Measurements from ENCODE around the gene TMEM45A.

DNA sequence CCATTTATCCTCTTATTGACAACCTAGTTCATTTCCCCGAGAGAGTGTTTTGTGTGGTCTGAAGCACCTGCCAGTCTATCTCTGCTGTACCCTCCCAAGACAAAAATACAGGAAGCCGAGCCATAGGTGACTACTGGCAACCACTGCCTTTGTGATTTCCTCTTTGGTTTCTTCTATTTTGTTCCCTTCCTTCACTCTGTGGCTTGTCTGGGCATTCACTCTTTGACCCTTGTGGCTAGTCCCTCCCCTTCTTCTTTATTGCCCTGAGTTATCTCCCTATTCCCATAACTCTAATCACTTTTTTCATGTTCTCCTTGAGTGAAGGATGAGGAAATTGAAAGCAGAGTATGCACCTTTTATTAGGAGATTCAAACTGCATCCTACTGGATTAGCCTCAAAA lies 116.9 kb downstream of the TMEM45A start, which contains the start of gene ADGRG7:
- TF ChIP-seq, protein P1, sequence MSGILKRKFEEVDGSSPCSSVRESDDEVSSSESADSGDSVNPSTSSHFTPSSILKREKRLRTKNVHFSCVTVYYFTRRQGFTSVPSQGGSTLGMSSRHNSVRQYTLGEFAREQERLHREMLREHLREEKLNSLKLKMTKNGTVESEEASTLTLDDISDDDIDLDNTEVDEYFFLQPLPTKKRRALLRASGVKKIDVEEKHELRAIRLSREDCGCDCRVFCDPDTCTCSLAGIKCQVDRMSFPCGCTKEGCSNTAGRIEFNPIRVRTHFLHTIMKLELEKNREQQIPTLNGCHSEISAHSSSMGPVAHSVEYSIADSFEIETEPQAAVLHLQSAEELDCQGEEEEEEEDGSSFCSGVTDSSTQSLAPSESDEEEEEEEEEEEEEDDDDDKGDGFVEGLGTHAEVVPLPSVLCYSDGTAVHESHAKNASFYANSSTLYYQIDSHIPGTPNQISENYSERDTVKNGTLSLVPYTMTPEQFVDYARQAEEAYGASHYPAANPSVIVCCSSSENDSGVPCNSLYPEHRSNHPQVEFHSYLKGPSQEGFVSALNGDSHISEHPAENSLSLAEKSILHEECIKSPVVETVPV (CRISPR knock-in tag; IDR thresholded peaks at IDR 0.05) = no peak
- TF ChIP-seq, protein P2, sequence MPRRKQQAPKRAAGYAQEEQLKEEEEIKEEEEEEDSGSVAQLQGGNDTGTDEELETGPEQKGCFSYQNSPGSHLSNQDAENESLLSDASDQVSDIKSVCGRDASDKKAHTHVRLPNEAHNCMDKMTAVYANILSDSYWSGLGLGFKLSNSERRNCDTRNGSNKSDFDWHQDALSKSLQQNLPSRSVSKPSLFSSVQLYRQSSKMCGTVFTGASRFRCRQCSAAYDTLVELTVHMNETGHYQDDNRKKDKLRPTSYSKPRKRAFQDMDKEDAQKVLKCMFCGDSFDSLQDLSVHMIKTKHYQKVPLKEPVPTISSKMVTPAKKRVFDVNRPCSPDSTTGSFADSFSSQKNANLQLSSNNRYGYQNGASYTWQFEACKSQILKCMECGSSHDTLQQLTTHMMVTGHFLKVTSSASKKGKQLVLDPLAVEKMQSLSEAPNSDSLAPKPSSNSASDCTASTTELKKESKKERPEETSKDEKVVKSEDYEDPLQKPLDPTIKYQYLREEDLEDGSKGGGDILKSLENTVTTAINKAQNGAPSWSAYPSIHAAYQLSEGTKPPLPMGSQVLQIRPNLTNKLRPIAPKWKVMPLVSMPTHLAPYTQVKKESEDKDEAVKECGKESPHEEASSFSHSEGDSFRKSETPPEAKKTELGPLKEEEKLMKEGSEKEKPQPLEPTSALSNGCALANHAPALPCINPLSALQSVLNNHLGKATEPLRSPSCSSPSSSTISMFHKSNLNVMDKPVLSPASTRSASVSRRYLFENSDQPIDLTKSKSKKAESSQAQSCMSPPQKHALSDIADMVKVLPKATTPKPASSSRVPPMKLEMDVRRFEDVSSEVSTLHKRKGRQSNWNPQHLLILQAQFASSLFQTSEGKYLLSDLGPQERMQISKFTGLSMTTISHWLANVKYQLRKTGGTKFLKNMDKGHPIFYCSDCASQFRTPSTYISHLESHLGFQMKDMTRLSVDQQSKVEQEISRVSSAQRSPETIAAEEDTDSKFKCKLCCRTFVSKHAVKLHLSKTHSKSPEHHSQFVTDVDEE (CRISPR knock-in tag; IDR thresholded peaks at IDR 0.05) = no peak
- TF ChIP-seq RARB (CRISPR knock-in tag; IDR thresholded peaks at IDR 0.05) (no peak), ZNF565 (CRISPR knock-in tag; conservative IDR thresholded peaks at IDR 0.05; ENCODE audit: low read depth) (no peak), ZC3H10 (CRISPR knock-in tag; IDR thresholded peaks at IDR 0.05) (no peak), CSDC2 (CRISPR knock-in tag; IDR thresholded peaks at IDR 0.05) (no peak), PPARA (CRISPR knock-in tag; IDR thresholded peaks at IDR 0.05; ENCODE audit: borderline replicate concordance) (no peak), ZNF70 (CRISPR knock-in tag; IDR thresholded peaks at IDR 0.05) (no peak), TOX (CRISPR knock-in tag; IDR thresholded peaks at IDR 0.05; ENCODE audit: borderline replicate concordance) (no peak), TCF4 (CRISPR knock-in tag; IDR thresholded peaks at IDR 0.05; ENCODE audit: borderline replicate concordance) (no peak), SNAI2 (CRISPR knock-in tag; IDR thresholded peaks at IDR 0.05) (no peak), ZFP30 (CRISPR knock-in tag; IDR thresholded peaks at IDR 0.05) (no peak)
- TF ChIP-seq, protein P3, sequence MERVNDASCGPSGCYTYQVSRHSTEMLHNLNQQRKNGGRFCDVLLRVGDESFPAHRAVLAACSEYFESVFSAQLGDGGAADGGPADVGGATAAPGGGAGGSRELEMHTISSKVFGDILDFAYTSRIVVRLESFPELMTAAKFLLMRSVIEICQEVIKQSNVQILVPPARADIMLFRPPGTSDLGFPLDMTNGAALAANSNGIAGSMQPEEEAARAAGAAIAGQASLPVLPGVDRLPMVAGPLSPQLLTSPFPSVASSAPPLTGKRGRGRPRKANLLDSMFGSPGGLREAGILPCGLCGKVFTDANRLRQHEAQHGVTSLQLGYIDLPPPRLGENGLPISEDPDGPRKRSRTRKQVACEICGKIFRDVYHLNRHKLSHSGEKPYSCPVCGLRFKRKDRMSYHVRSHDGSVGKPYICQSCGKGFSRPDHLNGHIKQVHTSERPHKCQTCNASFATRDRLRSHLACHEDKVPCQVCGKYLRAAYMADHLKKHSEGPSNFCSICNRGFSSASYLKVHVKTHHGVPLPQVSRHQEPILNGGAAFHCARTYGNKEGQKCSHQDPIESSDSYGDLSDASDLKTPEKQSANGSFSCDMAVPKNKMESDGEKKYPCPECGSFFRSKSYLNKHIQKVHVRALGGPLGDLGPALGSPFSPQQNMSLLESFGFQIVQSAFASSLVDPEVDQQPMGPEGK (CRISPR knock-in tag; IDR thresholded peaks at IDR 0.05; ENCODE audit: borderline replicate concordance) = no peak
- TF ChIP-seq, protein P4, sequence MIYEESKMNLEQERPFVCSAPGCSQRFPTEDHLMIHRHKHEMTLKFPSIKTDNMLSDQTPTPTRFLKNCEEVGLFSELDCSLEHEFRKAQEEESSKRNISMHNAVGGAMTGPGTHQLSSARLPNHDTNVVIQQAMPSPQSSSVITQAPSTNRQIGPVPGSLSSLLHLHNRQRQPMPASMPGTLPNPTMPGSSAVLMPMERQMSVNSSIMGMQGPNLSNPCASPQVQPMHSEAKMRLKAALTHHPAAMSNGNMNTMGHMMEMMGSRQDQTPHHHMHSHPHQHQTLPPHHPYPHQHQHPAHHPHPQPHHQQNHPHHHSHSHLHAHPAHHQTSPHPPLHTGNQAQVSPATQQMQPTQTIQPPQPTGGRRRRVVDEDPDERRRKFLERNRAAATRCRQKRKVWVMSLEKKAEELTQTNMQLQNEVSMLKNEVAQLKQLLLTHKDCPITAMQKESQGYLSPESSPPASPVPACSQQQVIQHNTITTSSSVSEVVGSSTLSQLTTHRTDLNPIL (CRISPR knock-in tag; IDR thresholded peaks at IDR 0.05; ENCODE audit: low read depth) = no peak

Measured in SK-N-SH treated with all-trans-retinoic acid at 6 μM for 48 hours (cell line).